ENCODE results near the gene MGA.

The MGA gene

DNA sequence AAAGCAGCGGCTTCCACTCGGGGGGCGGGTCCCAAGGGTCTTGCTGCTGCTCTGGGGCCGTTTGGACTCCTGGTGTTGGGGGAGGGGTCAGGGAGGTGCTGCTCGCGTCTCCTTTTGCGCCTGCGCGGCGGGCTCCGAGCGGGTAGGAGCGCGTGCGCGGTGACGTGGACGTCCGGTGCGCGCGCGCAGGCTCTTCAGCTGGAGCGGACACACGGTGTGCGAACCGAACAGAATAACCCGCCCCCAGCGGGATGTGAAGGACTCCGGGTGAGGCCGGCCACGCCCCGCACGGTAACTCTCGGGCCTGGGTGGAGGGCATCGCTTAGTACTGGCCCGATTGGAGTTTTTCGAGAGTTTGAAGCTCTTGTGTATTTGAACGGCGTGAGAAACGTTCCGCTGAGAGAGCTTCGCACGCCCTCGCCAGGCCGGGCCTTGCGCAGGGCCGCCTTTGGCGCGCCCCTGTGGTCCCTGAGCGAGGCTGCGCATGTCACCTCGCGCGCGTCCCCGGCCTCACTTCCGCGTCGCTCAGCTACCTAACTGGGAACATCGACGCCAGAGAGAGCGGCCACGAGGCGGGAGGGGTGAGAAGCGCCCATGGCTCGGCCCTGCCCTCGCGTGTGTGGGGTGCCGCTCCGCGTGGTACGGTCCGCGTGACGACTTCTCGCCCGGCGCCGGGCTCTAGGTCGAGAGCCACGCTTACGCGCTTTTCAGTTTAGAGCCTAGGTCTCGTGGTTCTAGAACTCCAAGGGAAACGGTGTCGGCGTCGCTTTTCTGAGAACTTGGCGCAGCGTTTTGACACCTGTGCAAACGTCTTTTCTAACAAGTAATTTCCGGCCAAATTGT, at the start of gene MGA:
TSS of gene MGA (plus strand) at position 171 of the 843 bp plus-strand sequence.
- DNase-seq, result peak; percentile 88

DNA sequence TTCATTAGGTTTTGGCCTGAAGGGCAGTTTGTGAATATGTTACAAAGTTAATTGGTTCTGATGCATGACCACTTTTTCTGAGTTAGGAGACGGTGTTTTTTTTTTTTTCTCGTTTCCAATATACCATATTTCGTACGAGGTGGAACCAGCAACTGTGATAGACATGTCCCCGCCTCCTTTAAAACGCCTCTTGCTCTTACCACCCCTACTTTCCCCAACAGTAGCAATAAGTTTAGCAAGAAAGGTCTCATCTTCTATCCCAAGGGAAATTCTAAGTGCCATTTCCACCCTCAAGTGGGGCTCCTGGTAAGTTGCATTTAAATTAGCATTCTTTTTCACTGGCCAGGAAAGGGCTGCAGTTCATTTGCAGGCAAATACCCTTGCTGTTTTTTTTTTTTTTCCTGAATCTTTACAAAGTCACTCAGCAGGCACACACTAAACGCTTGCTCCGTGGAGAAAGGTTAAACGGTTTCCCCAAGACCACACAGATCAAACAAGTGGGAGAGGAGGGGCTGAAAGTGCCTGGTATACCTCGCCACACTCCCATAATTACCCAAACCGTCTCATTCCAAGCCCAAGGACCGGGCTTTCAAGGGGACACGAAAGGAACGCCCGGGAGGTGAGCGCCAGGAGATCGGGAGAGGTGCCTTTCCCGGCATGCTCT, 39.5 kb upstream of the MGA start:
- peak; percentile 81 for DNase-seq

DNA sequence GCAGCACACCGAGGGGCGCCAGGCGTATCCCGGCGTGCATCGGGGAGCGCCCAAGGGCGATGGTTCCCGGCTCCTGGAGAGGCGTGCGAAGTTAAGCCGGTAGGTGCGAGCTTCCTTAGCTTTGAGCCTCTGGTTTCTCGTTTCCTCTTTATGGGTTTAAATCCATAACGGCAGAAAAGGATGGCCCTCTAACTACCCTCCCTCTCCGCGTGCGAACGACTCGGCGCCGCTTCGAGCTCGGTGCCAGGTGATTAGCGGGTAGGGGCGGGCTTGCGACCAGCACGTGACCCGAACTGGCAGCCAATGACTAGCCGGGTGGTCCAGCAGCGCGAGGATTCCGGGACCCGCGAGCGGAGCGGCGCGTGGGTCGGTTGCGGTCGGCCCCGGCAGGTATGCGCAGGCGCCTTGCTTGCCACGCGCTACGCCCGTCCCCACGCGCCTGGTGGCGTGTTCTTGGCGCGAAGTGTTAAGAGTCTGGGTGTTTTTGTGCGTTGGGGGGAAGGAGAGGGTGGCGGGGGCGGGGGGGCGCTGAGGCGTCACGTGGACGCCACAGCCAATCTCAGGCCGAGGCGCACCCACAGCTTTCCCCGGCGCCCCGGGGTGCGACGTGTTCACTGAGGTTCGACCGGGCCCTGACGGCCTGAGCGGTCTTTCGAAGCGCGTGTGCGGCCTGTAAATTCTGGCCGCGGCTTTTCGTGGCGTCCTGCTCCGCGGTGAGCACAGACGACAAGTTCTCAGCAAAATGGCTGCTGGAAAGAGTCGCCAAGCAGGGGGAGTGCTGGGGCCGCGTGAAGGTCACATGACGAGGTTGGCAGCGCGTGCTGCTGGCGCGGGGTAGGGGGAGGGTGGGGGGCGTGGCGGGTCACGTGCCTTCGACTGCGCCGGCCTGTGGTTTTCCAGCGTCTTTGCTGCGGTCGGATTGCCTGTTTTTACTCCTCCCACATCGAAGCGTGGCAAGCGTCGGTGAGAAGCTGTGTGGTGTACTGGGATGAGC, 38.7 kb upstream of the MGA start:
- peak; percentile 87 for DNase-seq

DNA sequence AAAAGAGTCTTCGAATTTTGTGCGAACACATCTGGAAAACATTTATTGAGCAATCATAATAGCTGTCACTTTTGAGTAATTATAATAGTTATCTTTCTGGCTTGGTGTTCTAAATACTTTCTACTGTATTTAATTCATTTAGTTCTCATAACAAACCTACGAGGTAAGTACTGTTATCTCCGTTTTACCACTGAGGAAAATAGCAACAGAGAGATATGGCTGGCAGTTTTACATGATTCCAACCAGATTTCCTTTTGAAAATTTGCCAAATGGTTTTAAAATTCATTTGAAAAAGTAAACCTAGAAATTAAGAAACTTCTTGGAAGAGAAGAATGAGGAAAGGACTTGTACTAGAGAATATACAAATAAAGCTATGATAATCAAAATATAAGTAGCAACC, 37.3 kb upstream of the MGA start:
- no peak for DNase-seq

DNA sequence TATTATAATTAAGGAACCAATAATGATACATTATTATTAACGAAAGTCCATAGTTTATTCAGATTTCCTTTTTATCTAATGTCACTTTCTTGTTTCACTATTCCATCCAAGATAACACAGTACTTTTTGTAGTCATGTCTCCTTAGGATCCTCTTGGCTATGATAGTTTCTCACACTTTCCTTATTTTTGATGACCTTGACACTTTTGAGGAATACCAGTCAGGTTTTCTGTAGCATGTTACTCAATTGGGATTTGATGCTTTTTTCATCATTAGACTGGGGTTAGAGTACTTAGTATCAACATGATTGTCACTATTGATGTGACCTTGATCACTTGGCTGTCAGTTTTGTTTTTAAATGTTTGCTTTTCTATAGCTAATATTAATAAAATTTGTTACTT, 33.0 kb upstream of the MGA start:
- no peak for DNase-seq

DNA sequence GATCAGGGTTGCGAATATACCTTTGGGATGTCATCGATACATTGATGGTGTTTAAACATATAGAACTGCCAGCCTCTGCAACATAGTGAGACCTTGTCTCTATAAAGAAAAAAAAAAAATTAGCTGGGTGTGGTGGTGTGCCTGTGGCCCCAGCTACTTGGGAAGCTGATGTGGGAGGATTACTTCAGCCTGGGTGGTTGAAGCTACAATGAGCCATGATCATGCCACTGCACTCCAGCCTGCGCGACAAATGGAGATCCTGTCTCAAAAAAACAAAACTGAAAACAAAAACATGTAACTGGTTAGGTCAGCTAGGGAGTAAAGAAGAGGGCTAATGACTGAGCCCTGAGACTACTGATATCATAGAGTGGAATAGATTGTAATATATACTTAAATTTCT, 30.7 kb upstream of the MGA start:
- DNase-seq, result no peak

DNA sequence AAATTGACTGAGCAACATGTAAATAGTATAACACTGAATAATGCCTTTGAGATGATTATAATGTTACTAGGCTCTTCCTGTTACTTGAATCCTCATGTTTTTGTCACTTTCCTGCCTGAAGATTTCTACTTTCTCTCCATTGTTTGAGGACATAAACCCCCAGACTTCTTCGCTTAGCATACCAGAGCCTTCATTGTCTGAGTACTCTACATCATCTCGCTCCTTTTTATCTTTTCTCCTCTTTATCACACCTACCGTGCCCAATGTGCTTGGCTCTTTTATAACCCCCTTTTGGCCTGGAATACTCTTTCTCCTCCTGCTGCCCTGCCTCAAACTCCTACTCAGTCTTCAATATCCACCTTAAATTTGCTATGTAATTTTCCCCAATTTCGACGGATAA, 30.3 kb upstream of the MGA start:
- no peak for DNase-seq

DNA sequence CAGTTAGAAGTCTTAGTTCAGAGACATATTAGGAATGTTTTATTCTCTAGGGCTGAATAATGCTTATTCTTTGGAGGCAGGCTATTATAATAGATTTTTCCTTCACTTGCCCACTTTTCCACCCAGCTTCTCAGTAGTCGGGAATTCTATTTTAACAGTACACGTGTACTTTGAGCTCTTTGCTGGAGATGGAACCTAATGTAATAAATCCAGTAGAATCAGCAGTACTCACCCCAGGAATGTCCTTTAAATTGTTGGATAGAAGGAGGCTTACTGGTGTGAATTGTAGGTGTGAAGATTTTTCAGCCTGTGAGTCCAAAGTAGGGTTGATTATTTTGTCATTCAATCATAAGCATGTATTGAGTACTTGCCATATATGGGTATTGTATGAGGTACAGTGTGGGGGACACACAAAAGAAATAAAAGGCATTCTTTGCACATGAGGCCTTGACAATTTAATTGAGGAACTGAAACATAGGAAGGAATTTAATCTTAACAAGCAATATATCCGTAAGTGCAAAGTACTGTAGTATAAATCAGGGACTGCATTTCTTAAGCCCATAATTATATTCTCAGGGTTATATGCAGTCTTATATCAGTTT, 29.5 kb upstream of the MGA start:
- DNase-seq, result no peak

DNA sequence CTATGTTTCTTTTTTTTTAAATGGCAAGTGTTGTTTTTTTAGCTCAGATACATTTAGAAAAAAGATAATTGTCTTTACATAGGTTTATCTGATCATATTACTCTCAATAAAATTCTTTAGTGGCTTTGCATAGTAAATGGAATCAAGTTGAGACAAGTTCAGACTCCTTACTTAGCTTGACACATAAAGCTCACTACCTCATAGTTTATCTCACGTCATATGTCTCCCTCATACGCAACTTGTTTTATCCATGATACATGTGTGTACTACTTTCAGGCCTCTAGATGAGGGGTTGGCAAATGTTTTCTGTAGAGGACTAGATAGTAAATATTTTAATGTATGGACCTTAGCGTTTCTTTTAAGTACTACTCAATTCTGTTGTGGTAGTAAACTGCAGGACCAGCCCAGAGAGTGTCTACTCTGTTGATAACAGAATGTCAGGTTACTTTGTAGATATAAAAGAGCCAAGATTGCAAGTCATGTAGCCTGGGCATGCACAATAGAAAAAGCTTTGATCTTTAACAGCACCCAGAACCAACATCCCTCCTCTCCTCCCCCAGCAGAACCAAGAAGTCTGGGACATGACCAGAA, 28.2 kb upstream of the MGA start:
- DNase-seq, result no peak

DNA sequence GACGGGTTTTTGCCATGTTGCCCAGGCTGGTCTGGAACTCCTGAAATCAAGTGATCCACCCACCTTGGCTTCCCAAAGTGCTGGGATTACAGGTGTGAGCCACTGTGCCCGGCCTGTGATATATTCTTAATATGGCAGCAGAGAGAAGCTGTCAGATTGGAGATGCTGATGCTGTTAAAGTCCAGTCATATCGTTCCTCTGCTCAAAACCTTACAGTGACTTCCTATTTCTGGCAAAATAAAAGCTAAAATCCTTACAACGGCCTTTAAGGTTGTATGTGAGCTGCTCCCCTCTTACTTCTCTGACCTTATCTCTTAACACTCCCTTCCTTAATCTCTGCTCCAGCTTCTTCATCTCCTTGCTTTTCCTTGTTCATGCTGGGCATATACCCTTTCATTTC, 26.6 kb upstream of the MGA start:
- no peak for DNase-seq

DNA sequence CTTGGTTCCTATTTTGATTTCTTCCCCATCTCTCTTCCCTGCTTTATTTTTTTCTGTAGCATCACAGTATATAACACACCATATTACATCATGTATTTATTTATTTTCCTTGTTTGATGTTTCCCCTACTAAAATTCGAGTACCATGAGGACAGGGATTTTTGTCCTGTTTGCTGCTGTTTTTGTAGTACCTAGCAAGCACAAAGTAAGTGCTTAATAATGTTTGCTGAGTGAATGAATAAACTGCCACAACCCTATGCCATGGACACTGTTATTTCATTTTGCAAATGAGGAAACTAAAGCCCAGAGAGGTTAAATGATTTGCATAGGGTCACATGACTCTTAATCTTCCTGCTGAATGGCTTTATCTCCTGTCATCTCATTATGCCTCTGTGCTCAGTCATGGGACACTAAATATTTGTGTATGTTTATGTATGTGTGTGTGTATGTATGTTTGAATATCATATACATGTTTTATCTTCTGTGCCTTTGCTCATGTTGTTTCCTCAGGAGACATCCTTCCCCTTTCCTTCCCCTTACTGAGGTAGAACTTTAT, 26.1 kb upstream of the MGA start:
- DNase-seq, result no peak

DNA sequence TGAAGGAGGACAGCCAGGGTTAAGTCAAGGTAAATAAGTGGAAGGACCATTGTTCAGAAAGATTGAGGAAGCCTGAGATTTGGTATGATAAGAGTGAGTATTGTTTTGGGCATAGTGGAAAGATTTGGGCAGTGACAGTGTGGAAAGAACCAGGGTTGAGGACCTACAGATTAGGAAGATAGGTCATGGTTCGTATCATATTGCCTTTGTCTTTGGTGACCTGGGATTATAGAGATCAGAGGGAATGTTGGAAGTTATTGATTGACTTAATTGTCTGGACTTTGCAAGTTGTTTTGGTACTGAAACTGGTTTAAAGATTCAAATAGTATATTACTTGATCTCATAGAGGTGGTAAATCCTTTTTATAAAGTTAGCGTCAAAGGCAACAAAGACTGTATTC, 23.1 kb upstream of the MGA start:
- DNase-seq, result no peak

DNA sequence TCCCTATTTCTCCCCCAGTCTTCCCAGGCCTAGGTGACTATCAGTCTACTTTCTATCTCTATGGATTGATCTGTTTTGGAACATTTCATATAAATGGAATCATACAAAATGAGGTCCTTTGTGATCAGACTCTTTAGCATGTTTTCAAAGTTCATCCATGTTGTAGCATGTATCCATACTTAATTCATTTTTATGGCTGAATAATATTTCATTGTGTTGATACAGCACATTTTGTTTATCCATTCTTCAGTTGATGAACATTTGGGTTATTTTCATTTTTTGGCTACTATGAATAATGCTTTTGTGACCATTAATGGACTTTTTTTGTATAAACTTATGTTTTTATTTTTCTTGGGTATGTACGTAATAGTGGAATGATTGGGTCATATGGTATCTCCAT, 19.2 kb upstream of the MGA start:
- DNase-seq, result no peak

DNA sequence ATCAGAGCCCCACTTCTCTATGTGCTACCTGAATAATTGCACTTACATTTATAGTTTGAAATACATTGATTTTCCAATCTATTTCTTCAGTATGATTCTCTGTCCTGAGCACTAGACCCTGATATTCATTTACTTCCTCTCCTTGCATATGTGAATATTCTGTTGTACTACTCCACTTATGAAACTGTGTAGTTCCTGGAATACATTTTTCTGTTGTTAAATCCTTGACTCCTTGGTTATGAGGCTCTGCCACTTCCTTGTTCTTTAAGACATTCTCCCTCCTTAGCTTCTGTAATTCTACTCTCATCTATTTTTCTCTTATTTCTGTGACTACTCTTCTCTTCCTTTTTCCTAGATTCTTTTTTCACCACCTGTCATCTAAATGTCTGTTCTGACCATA, 12.9 kb upstream of the MGA start:
- no peak for DNase-seq

DNA sequence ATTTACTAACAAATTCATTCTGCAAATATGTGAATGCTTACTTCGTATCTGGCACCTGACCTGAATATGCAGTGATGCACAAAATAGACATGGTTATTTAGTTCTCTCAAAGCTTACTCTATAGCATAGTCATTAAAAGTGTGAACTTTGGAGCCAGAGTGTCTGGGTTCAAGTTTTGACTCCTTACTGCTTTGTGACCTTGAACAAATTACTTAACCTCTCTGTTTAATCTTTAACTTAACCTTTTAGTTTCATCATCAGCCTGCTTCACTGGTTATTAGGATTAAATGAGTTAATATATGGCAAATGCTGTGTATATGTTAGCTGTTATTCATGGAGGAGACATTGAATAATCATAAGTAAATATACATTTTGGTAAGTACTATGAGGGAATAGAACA, 12.1 kb upstream of the MGA start:
- no peak for DNase-seq

DNA sequence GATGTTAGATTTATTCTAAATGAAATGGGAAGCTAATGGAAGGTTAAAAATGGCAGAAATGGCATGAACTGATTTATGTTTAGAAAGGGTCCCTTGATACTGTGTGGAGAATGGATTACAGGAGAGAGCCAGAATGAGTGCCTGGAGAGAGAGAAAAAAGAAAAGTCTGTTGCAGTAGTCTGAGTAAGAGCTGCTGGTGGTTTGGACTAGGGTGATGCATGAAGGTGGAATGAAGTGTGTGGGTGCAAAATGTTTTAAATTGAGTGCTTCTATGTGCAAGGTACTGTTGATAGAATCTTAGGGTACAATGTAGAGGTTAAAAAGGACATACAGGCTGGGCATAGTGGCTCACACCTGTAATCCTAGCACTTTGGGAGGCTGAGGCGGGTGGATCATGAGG, 11.4 kb upstream of the MGA start:
- DNase-seq, result no peak

DNA sequence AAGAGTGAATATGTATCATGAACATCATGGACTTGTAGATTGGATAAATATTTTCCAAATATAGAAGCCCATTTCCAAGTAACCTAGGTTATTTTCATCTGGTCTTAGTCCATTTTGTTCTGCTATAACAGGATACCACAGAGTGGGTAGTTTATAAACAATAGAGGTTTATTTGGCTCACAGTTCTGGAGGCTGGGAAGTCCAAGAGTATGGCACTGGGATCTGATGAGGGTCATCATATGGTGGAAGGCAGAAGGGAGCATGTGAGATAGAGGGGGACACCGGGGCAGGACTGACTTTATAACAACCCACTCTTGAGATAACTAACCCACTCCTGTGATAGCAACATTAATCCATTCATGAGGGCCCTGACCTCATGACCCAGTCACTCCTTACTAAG, 9.4 kb upstream of the MGA start:
- no peak for DNase-seq

DNA sequence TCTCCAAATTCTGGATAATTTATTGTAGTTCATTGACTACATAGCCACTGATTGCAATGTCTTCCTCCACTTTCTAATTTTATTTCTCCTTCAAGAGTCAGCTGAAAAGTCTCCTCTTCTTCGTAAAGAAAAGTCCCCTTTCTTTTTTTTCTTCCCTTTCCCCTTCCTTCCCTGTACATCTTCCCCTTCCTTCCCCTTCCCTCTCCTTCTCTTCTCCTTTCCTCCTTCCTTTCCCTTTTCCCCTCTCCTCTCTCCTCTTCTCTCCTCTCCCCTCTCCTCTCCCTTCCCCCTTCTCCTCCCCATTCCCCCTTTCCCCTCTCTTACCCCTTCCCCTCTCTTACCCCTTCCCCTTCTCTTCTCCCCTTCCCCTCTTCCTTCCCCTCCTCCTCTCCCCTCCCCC, 8.8 kb upstream of the MGA start:
- DNase-seq, result no peak

DNA sequence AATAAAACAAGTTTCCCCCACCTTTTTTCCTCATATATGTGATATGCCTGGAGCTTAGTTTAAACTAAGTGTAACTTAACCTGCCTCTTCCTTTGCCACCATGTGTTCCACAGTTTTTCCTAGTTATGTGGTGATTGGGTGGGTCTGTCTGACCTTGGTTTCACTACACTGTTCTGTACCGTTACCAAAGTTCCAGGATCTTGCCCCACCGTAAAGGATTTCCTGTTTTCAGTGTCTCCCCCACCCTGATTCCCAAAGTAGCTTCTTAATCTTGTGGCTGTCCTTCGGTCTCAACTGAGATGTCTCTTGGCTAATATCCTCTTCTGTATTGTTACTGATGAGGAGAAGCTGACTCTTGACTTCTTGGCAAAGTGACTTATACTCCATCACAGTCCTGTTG, 6.4 kb upstream of the MGA start:
- DNase-seq, result no peak

DNA sequence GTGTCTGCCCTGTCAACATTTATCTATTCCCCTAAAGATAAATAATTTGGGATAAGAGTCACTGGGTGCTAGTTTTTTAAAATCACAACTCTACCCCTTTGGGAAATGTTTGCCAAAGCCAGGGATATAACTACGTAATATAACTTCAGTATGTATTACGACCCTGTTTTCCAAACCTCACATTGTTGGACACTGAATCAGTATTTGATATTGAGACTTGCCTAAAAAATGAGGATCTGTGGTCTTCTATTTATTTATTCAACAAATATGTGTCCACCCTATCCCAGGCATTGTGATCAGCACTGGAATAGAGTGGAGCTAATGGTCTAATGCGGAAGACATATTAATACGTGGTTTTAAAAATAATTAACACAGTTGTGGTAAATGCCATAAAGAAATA, 4.5 kb upstream of the MGA start:
- no peak for DNase-seq

DNA sequence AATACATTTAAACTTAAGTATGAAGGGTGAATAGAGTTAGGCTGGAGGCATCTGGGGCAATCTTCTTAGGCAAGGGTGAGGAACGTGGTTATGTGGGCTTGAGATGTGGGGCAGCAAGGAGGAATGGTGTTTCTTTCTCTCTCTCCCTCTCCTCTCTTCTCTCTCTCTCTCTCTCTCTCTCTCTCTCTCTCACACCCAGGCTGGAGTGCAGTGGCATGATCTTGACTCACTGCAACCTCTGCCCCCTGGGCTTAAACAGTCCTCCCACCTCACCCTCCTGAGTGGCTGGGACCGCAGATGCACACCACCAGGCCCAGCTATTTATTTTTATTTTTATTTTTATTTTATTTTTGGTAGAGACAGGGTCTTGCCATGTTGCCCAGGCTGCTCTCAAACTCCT, 4.0 kb upstream of the MGA start:
- DNase-seq, result no peak

DNA sequence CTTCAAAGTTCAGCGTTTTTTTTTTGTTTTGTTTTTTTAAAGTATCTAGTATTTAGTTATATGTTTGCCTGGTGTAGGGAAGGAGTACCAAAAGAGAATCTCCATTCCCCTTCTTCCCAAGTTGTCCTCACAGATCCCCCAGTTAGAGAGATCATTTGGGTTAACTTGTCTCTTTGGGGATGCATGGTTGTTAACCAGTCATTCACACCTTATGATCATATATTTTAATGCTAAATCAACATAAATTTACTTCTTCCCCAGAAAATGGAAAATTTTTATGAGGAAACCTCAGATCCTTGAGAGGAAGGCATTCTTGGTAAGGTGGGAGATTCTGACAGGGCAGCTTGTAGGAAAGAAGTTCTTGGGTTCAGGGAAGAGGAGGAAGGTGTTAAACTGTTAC, 1.5 kb upstream of the MGA start:
- no peak for DNase-seq

Data from NCI-H2227 treated with DMSO at 0.1 percent for 48 hours (cell line).